A172 (cell line): ENCODE data around the gene SPECC1. TPM values are rescaled to one million over a fixed set of nuclear protein-coding genes. Genes with fewer than 3 reads are reported as not detected.
A peak's percentile ranks its signal among the peaks of the same experiment; 100 is the strongest.
"Not testable (repeated sequence)": the region's sequence is repeated elsewhere in the genome, so short reads cannot be mapped to it uniquely, and the experiment has no call there.

Source experiments
- DNase-seq: peaks from one replicate; pipeline ENCODE4 v3.0.0-alpha.2; 2015; ENCODE audit warnings: low spot score
- total RNA-seq: library from RNA; depleted of rRNA; stranded (reverse); fragments of >200 nt; shearing (Covaris generic); gene quantifications from 2 replicates; pipeline ENCODE4 v1.2.3, GENCODE V29; 2014

SPECC1 gene
- total RNA-seq, 1 experiment from 2014 or later: 96.6 TPM

GRCh38 chr17:20235747-20236146 is 226.6 kb downstream of the SPECC1 start:
- no peak for DNase-seq

- no peak for DNase-seq
Observed at GRCh38 chr17:20236578-20237227, 227.5 kb downstream of the SPECC1 start.

GRCh38 chr17:20239776-20240175 is 230.6 kb downstream of the SPECC1 start:
- not testable (repeated sequence) for DNase-seq

GRCh38 chr17:20241855-20242254 is 232.7 kb downstream of the SPECC1 start:
- DNase-seq: no peak

GRCh38 chr17:20242271-20242670 is 233.1 kb downstream of the SPECC1 start:
- DNase-seq: no peak

- no peak for DNase-seq
Observed at GRCh38 chr17:20243524-20243923, 234.4 kb downstream of the SPECC1 start.

GRCh38 chr17:20244671-20245070 is 235.5 kb downstream of the SPECC1 start:
- no peak for DNase-seq

GRCh38 chr17:20246692-20247091 is 237.5 kb downstream of the SPECC1 start:
- no peak for DNase-seq

GRCh38 chr17:20253323-20253722 is 244.2 kb downstream of the SPECC1 start:
- DNase-seq: no peak

- no peak for DNase-seq
Observed at GRCh38 chr17:20254541-20254940, 245.4 kb downstream of the SPECC1 start.

GRCh38 chr17:20256144-20256543 is 247.0 kb downstream of the SPECC1 start:
- no peak for DNase-seq

GRCh38 chr17:20257008-20257407 is 247.8 kb downstream of the SPECC1 start:
- DNase-seq: no peak

GRCh38 chr17:20257798-20258197 is 248.6 kb downstream of the SPECC1 start:
- no peak for DNase-seq

- no peak for DNase-seq
Observed at GRCh38 chr17:20259668-20260067, 250.5 kb downstream of the SPECC1 start.

GRCh38 chr17:20260268-20260667 is 251.1 kb downstream of the SPECC1 start:
- no peak for DNase-seq

- DNase-seq: no peak
Observed at GRCh38 chr17:20262226-20263114, 253.3 kb downstream of the SPECC1 start.

GRCh38 chr17:20263115-20263433 is 253.9 kb downstream of the SPECC1 start:
- DNase-seq: not testable (repeated sequence)

- peak; percentile 47 for DNase-seq
Observed at GRCh38 chr17:20263595-20263994, 254.4 kb downstream of the SPECC1 start.

- no peak for DNase-seq
Observed at GRCh38 chr17:20264996-20265395, 255.8 kb downstream of the SPECC1 start.

- DNase-seq: peak; percentile 47
Observed at GRCh38 chr17:20266806-20267458, 257.8 kb downstream of the SPECC1 start.

- no peak for DNase-seq
Observed at GRCh38 chr17:20267459-20267842, 258.3 kb downstream of the SPECC1 start.

- DNase-seq: no peak
Observed at GRCh38 chr17:20270369-20270768, 261.2 kb downstream of the SPECC1 start.
